Measurements from ENCODE around the gene SRD5A1. TPM values are rescaled to one million over a fixed set of nuclear protein-coding genes. Genes with fewer than 3 reads are reported as not detected.

SRD5A1 gene
- total RNA-seq, 1 experiment from 2014 or later, result 24.7 TPM

DNA sequence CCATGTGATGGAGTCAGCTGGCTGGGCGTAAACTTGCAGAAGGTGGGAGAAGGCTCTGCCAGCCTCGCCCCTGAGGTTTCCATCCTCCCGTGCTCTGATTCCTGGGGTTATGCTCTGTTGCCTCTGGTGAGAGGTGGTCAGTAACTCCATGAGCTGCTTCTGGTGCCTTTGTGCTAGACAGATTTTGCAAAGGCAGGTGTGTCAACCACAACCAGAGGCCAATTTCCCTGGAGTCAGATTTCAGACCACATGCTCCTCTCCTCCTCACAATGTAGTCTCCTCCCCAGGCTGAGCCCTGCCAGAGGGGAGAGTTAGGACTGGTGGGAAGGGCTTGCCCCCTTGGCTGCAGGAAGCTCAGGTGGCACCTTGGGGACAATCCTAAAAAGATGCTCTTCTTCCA, 41.2 kb downstream of the SRD5A1 start:
- Histone ChIP-seq H3K4me1 (ENCODE audit: control insufficient read depth in 1 of 2, insufficient read depth in 2 of 2, low read length in 2 of 2) (peaks cover 0 to 13% of the 10 kb centered on the region in 2 experiments; a peak in 2 of 4 replicates), H3K9me3 (ENCODE audit: control insufficient read depth in 1 of 2, insufficient read depth in 1 of 2, low read depth in 1 of 2, low read length in 2 of 2) (no peaks in the 10 kb centered on the region), H3K79me2 (ENCODE audit: insufficient read depth, low read length) (no peaks in the 10 kb centered on the region), H4K20me1 (ENCODE audit: insufficient read depth) (no peaks in the 10 kb centered on the region), H3K9me2 (ENCODE audit: insufficient read depth) (no peaks in the 10 kb centered on the region), H3K4me2 (ENCODE audit: low read length) (no peak overlapping the region), H3K27me3 (ENCODE audit: insufficient read depth, low read length) (no peaks in the 10 kb centered on the region), H3K27ac (ENCODE audit: low read depth, low read length) (no peak overlapping the region), H3K4me3 (replicated peaks in 1 of 2; ENCODE audit: low read depth in 1 of 2, low read length in 2 of 2) (no peak overlapping the region), H2AFZ (ENCODE audit: low read depth, low read length, poor library complexity, severe bottlenecking) (no peak overlapping the region), H3K36me3 (ENCODE audit: control insufficient read depth in 1 of 2, insufficient read depth in 2 of 2, low read length in 2 of 2) (peaks cover 0 to 13% of the 10 kb centered on the region in 2 experiments; a peak in 1 of 4 replicates), H3K9ac (ENCODE audit: low read length) (no peak overlapping the region)
- BruUV-seq (replicated peaks), result no TSS peak
- no peak for DNase-seq (ENCODE audit: low read depth, low spot score)
- TF ChIP-seq, protein P1, sequence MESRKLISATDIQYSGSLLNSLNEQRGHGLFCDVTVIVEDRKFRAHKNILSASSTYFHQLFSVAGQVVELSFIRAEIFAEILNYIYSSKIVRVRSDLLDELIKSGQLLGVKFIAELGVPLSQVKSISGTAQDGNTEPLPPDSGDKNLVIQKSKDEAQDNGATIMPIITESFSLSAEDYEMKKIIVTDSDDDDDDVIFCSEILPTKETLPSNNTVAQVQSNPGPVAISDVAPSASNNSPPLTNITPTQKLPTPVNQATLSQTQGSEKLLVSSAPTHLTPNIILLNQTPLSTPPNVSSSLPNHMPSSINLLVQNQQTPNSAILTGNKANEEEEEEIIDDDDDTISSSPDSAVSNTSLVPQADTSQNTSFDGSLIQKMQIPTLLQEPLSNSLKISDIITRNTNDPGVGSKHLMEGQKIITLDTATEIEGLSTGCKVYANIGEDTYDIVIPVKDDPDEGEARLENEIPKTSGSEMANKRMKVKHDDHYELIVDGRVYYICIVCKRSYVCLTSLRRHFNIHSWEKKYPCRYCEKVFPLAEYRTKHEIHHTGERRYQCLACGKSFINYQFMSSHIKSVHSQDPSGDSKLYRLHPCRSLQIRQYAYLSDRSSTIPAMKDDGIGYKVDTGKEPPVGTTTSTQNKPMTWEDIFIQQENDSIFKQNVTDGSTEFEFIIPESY (IDR thresholded peaks at IDR 0.05; ENCODE audit: extremely low read depth, insufficient replicate concordance, low read length), result no peak
- TF ChIP-seq ATF3 (IDR thresholded peaks at IDR 0.05) (no peak), EZH2 (IDR thresholded peaks at IDR 0.05) (no peak), ZFX (IDR thresholded peaks at IDR 0.05) (no peak), CEBPB (IDR thresholded peaks at IDR 0.05; ENCODE audit: low read depth) (no peak), SP1 (IDR thresholded peaks at IDR 0.05; ENCODE audit: low read depth) (no peak), YY1 (IDR thresholded peaks at IDR 0.05; ENCODE audit: extremely low read depth, insufficient replicate concordance, low read depth, low read length) (no peak), POLR2AphosphoS5 (IDR thresholded peaks at IDR 0.05; ENCODE audit: low read depth, low read length) (no peak), JUND (IDR thresholded peaks at IDR 0.05) (no peak), FOSL1 (IDR thresholded peaks at IDR 0.05; ENCODE audit: low read depth) (no peak), RAD21 (IDR thresholded peaks at IDR 0.05; ENCODE audit: low read depth) (no peak), SRF (IDR thresholded peaks at IDR 0.05; ENCODE audit: low read depth) (no peak), EZH2phosphoT487 (IDR thresholded peaks at IDR 0.05; ENCODE audit: borderline replicate concordance) (no peak), SIN3A (IDR thresholded peaks at IDR 0.05; ENCODE audit: low read depth) (no peak), REST (IDR thresholded peaks at IDR 0.05; ENCODE audit: low read depth) (no peak)
- ChIA-PET CTCF (no interaction called here), RAD21 (ENCODE audit: low non-redundant PET in 1 of 2, low total read pairs in 2 of 2, uncharacterized antibody in 2 of 2, unreplicated experiment in 2 of 2) (no interaction called here), POLR2A (no interaction called here)
- intact Hi-C loops (cut with micrococcal nuclease), result no loop called here
- ATAC-seq, result no peak

Data from HCT116 (cell line).